ENCODE measurements around the gene SORL1. TPM values are rescaled to one million over a fixed set of nuclear protein-coding genes. Genes with fewer than 3 reads are reported as not detected.

SORL1 gene
- total and polyA plus RNA-seq, 7 donors = 3.2 to 19.8 (median 12.2) TPM

DNA sequence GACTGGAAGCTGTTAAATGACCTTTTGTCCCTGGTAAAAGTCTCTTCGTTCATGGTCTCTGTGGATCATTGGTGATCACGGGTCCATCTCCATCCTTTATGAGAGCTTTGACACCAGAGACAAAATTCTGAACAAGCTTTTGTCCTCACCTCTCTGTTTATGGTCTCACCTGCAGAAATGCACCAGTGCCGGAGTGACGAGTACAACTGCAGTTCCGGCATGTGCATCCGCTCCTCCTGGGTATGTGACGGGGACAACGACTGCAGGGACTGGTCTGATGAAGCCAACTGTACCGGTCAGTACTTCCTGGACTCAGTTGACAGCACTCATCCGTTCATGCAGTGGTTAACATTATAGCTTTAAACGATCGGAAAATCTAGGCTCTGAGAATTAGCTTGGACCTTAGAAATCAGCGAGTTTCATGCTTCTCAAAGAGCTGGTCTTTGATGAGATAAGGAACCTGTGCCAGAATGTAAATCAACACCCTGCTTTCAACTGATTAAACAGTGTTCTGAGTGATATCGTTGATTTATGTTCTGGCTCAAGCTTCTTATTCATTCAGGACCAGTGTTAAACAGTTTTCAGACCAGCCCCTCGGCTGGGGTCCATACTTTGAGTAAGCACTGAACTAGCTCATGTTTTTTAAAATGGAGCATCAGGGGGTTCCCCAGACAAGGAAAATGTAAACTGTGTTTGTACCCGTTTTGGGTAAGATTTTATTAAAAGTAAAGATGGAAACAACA lies 125.2 kb downstream of the SORL1 start:
- TF ChIP-seq EP300 (IDR thresholded peaks at IDR 0.05) (no peak), POLR2AphosphoS5 (IDR thresholded peaks at IDR 0.05) (no peak), POLR2A (IDR thresholded peaks at IDR 0.05) (no peak)
- TF ChIP-seq, protein P1, sequence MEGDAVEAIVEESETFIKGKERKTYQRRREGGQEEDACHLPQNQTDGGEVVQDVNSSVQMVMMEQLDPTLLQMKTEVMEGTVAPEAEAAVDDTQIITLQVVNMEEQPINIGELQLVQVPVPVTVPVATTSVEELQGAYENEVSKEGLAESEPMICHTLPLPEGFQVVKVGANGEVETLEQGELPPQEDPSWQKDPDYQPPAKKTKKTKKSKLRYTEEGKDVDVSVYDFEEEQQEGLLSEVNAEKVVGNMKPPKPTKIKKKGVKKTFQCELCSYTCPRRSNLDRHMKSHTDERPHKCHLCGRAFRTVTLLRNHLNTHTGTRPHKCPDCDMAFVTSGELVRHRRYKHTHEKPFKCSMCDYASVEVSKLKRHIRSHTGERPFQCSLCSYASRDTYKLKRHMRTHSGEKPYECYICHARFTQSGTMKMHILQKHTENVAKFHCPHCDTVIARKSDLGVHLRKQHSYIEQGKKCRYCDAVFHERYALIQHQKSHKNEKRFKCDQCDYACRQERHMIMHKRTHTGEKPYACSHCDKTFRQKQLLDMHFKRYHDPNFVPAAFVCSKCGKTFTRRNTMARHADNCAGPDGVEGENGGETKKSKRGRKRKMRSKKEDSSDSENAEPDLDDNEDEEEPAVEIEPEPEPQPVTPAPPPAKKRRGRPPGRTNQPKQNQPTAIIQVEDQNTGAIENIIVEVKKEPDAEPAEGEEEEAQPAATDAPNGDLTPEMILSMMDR (IDR thresholded peaks at IDR 0.05) = no peak
- Histone ChIP-seq H3K4me1 (peaks cover 0 to 6% (median 0%) of the 10 kb centered on the region in 4 donors), H3K9me3 (no peaks in the 10 kb centered on the region), H3K27me3 (no peaks in the 10 kb centered on the region), H3K36me3 (peaks cover 0 to 30% (median 0%) of the 10 kb centered on the region in 4 donors), H3K27ac (peak overlapping the region in 1 of 4 donors; percentile 32), H3K4me3 (no peak overlapping the region)
- WGBS, 2 donors = 84 to 85% methylated on average over 16 of the region's 16 CpGs
- DNase-seq = no peak
- intact Hi-C loops (cut with DNase I) = no loop called here

DNA sequence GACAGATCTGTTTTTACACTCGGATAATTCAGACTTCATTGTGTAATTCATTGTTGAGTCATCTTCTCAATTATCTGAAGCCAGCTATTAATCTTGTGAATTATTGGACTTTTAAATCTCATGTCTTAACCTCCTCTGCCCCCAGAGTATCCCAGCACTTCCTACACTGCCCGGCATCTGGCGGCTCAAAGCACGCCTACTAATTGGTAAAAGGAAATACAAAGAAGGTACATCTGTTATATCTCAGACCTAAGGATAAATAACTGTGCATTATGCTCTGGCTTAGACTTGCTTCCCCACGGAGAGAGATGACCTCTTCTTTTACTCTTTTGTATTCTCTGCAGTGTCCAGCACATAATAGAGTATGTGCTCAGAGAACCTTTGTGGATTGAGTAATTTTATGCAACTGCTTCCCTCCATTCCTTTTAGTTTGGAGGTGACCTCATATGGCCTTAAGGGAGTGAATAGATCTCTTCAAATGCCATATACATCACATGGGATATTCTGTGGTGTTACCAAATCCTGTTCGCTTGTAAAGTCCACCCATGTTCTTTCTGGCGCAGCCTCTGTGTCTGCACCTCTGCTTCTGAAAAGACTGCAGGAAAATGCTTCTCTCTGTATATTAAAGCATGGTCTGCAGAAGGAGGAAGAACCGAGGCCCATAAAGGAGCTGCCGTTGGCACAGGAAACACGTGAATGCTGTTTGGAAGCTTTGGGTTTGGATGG lies 126.3 kb downstream of the SORL1 start:
- no peak for DNase-seq
- Histone ChIP-seq H3K36me3 (peaks cover 0 to 30% (median 0%) of the 10 kb centered on the region in 4 donors), H3K4me1 (peaks cover 0 to 6% (median 0%) of the 10 kb centered on the region in 4 donors), H3K4me3 (no peak overlapping the region), H3K27ac (peak overlapping the region in 1 of 4 donors; percentile 8), H3K27me3 (no peaks in the 10 kb centered on the region), H3K9me3 (no peaks in the 10 kb centered on the region)
- WGBS, 2 donors = 54 to 79% methylated on average over 10 of the region's 10 CpGs
- no peak for TF ChIP-seq POLR2A (IDR thresholded peaks at IDR 0.05)
- TF ChIP-seq, protein P1 (IDR thresholded peaks at IDR 0.05) = no peak
- TF ChIP-seq POLR2AphosphoS5 (IDR thresholded peaks at IDR 0.05) = no peak
- no peak for TF ChIP-seq EP300 (IDR thresholded peaks at IDR 0.05)
- intact Hi-C loops (cut with DNase I) = no loop called here

DNA sequence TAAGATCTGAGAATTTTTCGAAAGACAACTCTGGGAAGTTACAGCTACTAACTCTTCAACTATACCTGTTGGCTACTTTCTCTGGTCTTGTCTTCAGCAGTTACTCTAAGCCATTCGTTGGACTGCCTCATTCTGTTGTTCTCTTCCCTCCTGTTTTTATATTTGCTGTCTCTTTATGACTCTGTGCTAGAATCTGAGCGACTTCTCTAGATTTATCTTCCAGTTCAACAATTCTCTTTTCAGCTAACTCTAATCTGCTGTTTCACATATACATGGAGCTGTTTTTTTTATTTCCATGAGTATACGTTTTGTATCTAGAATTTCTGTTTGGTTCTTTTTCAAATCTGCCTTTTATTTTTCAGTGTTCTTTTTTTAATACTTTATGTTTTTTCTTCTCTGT lies 128.0 kb downstream of the SORL1 start:
- no peak overlapping the region for H3K27ac ChIP-seq
- intact Hi-C loops (cut with DNase I) = no loop called here
- peaks cover 0 to 31% (median 0%) of the 10 kb centered on the region in 4 donors for H3K36me3 ChIP-seq
- H3K4me3 ChIP-seq = no peak overlapping the region
- DNase-seq = no peak
- 92 to 94% methylated on average over 4 of the region's 4 CpGs for WGBS, 2 donors
- H3K4me1 ChIP-seq = peaks cover 0 to 6% (median 0%) of the 10 kb centered on the region in 4 donors
- H3K9me3 ChIP-seq = no peaks in the 10 kb centered on the region
- no peaks in the 10 kb centered on the region for H3K27me3 ChIP-seq
- TF ChIP-seq POLR2A (IDR thresholded peaks at IDR 0.05) = no peak
- TF ChIP-seq POLR2AphosphoS5 (IDR thresholded peaks at IDR 0.05) = no peak
- no peak for TF ChIP-seq EP300 (IDR thresholded peaks at IDR 0.05)
- TF ChIP-seq, protein P1 (IDR thresholded peaks at IDR 0.05) = no peak

DNA sequence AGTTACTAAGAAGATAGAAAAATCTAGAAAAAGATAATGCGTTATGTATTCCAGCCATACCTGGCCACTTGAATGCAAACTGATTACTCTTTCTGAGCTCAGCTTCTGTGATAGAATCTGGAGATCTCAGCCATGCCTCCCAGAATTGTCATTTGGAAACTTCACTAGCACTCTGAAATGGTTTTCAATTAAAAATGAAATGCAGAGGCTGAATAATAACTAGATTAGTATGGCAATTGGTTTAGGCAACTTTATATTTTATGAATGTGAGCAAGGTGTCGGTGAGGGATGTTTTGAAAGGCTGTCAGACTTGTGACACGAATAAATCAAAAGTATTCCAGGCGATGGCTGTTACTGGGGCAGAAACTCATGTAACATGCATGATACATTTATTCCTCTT lies 129.5 kb downstream of the SORL1 start:
- no peak overlapping the region for H3K4me3 ChIP-seq
- H3K36me3 ChIP-seq = peaks cover 0 to 38% (median 0%) of the 10 kb centered on the region in 4 donors
- no peak for DNase-seq
- TF ChIP-seq, protein P1 (IDR thresholded peaks at IDR 0.05) = no peak
- TF ChIP-seq POLR2AphosphoS5 (IDR thresholded peaks at IDR 0.05) (no peak), EP300 (IDR thresholded peaks at IDR 0.05) (no peak), POLR2A (IDR thresholded peaks at IDR 0.05) (no peak)
- H3K4me1 ChIP-seq = no peaks in the 10 kb centered on the region
- no peaks in the 10 kb centered on the region for H3K9me3 ChIP-seq
- no peaks in the 10 kb centered on the region for H3K27me3 ChIP-seq
- 90 to 92% methylated on average over 4 of the region's 4 CpGs for WGBS, 2 donors
- intact Hi-C loops (cut with DNase I) = no loop called here
- no peak overlapping the region for H3K27ac ChIP-seq
